Epithelial cell of esophagus (primary cell): ENCODE results near the gene FAM234B.

ENCODE experiments used
- DNase-seq: peaks from one replicate; pipeline ENCODE4 v3.0.0; 2010; ENCODE audit warnings: low read depth
- H3K4me3 ChIP-seq: 2 replicates; pipeline ENCODE4 v1.5.1; 2011; ENCODE audit warnings: mild to moderate bottlenecking, low read length, control low read depth
- CTCF ChIP-seq: IDR thresholded peaks from 2 replicates; pipeline ENCODE4 v1.5.1; 2011; ENCODE audit warnings: low read depth, mild to moderate bottlenecking, low read length, control low read depth, inconsistent platforms; ENCODE audit not compliant: insufficient read depth; ENCODE audit errors: missing control alignments

Gene FAM234B

GRCh38 chr12:13004361-13004760 is 39.8 kb upstream of the FAM234B start:
- TF ChIP-seq CTCF: no peak
- no peak for DNase-seq
- H3K4me3 ChIP-seq: no peak overlapping the region

- no peak for TF ChIP-seq CTCF
- no peak overlapping the region for H3K4me3 ChIP-seq
- no peak for DNase-seq
Measured at GRCh38 chr12:13004986-13005385, 39.2 kb upstream of the FAM234B start.

DNA sequence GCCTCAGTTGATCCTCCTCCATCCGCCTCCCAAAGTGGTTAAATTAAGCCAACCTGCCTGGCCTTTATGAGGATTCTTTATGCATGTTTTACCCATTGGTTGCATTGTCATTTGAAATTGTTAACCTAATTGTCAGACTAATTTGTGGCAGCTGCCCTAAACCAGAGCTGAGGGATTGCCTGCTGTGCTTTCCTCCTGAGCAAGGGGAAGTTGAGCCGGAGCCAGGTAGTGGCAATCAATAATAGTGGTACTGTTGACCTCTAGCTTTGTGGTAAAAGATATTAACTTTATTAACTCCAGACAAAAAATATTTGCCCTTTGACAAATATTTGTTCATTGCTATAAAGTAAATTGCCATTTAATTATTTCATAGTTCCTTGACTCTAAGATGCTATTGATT is 38.5 kb upstream of the FAM234B start:
- no peak overlapping the region for H3K4me3 ChIP-seq
- no peak for TF ChIP-seq CTCF
- no peak for DNase-seq

- TF ChIP-seq CTCF: no peak
- DNase-seq: no peak
Measured at GRCh38 chr12:13007496-13008233, 36.5 kb upstream of the FAM234B start.

DNA sequence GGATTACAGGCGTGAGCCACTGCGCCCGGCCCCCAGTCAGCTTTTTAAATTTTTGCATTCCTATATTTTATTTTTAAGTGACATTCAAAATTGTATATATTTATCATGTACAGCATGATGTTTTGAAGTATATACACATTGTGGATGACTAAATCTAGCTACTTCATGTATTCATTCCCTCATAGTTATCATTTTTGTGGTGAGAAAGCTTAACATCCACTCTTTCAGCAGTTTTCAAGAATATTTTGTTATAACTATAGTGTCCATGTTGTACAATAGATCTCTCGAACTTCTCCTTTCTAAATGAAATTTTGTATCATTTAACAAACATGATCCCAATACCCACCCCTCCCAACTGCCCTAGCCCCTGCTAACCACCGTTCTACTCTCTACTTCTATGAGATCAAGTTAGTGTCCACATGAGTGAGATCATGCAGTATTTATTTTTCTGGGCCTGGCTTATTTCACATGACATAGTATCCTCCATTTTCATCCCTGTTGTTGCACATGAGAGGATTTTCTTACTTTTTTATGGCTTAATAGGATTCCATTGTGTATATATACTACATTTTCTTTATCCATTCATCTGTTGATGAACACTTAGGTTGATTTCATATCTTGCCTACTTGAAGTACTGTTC is 35.3 kb upstream of the FAM234B start:
- H3K4me3 ChIP-seq: no peak overlapping the region
- no peak for DNase-seq
- no peak for TF ChIP-seq CTCF

More at GRCh38 chr12:13007496-13008233, 36.5 kb upstream of the FAM234B start:
- no peak overlapping the region for H3K4me3 ChIP-seq

DNA sequence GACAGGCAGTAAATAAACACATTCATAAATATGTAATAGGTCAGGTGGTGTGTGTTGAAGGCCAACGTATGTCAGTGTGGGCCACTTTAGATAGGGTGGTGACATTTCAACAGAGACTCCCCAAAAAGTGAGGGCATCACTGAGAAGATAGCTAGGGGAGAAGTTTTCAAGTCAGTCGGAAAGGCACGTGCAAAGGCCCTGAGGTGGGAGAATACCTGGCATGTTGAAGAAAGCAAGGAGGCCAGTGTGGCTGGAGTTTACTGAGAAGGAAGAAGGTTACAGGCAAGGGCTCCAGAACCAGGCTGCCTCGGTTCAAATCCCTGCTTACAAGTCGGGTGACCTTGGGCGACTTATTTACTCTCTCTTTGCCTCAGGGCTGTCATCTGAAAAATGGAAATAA is 33.1 kb upstream of the FAM234B start:
- no peak overlapping the region for H3K4me3 ChIP-seq
- TF ChIP-seq CTCF: no peak
- no peak for DNase-seq
